Stimulated activated CD4-positive, alpha-beta T cell treated with anti-CD3 and anti-CD28 coated beads, Interleukin-2, amount 100 ng/mL, for 4 hours (primary cell): ENCODE measurements around the gene TPGS1.
"Not testable (repeated sequence)": the region's sequence is repeated elsewhere in the genome, so short reads cannot be mapped to it uniquely, and the experiment has no call there.

ENCODE experiments used
- DNase-seq: peaks from one replicate; pipeline ENCODE4 v3.0.0-alpha.2; 2020; ENCODE audit warnings: low read depth

TPGS1 gene

DNA sequence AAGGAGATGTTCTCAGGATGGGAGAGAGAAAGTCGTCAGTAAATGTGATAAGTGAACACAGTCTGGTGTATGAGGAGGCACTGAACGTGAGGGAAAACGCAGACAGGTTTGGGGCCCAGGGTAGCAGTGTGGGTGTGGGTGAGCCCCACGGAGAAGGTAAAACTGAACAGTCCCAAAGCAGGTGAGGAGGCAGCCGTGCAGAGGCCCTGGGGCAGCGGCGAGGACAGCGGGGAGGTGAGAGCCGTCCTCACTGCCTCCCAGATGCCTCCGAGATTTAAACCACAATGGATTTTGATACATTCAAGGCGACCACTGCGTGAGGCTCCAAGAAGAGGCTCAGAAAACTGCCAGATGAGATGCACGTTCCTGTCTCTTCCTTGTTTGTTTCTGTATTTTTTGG lies 31.9 kb upstream of the TPGS1 start:
- DNase-seq: no peak

DNA sequence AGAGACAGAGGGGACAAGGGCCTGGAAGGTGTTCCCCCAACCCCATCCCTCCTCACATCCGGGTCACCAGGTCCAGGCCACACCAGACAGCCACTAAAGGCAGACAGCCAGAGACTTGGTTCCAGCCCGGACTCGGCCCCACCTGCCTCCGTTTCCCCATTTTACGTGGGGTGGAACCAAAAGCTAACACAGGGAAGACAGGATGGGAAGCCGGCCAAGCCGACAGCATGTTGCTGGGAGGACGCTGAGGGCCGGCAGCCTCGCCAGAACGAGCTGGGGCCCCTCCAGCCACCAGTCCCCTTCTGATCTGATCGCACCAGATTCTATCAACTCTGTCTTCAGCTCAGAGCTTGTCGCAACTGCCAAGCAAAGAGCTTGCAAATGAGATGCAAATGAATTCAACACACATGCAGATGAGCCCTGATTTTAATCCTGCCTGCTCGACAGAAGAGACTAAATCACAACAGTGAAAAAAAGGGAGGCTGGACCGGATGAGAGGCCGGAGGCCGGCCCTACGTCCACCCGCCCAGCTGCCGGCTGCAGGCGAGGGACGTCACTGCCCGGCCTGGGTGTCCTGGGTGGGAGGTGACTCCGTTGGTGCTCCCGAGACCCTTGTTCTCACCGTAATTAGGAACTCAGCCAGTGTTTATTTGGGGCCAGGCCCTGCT lies 28.9 kb upstream of the TPGS1 start:
- DNase-seq: no peak

DNA sequence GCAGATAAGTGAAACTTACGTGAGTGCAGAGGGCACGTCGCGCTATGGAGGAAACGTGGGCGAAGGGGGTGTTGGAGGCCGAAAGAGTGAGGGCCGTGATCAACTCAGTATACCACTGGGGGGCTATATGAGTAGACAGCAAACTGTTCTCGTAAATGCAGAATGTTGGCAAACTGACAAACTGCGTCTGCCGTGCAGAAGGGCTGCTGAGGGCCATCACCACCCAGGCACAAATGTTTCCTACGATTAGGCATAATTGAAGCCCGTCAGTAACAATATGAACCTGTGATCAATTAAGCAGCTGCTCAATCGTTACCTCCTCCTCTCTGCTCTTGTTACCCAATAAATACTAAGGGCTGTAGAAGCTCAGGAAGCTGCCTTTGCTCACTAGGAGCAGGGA lies 28.3 kb upstream of the TPGS1 start:
- no peak for DNase-seq

DNA sequence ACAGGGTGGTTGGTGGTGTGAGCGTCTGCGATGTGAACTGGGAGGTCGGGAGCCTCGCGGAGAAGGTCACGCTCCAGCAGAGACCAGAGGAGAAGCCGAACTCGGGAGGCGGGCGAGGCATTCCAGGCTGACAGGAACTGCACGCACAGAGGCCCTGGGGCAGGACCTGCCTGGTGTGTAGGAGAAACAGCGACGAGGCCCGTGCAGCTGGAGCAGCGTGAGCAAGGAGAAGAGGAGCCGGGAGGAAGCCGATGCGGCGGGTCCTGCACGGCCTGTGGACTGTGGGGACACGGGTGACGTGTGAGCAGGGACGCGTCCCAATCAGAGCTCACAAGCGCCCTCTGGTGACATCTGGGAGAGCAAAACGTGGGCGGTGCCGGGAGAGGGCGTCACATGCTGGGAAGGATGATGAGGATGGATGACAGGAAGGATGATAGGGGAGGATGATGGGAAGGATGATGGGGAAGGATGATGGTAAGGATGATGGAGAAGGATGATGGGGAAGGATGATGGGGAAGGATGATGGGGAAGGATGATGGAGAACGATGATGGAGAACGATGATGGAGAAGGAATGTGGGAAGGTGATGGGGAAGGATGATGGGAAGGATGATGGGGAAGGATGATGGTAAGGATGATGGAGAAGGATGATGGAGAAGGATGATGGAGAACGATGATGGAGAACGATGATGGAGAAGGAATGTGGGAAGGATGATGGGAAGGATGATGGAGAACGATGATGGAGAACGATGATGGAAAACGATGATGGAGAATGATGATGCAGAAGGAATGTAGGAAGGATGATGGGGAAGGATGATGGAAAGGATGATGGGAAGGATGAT lies 27.1 kb upstream of the TPGS1 start:
- DNase-seq: peak; percentile 30

DNA sequence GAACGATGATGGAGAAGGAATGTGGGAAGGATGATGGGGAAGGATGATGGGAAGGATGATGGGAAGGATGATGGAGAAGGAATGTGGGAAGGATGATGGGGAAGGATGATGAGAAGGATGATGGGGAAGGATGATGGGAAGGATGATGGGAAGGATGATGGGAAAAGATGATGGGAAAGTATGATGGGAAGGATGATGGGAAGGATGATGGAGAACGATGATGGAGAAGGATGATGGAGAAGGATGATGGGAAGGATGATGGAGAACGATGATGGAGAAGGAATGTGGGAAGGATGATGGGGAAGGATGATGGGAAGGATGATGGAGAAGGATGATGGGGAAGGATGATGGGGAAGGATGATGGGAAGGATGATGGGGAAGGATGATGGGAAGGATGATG lies 26.2 kb upstream of the TPGS1 start:
- DNase-seq: not testable (repeated sequence)

DNA sequence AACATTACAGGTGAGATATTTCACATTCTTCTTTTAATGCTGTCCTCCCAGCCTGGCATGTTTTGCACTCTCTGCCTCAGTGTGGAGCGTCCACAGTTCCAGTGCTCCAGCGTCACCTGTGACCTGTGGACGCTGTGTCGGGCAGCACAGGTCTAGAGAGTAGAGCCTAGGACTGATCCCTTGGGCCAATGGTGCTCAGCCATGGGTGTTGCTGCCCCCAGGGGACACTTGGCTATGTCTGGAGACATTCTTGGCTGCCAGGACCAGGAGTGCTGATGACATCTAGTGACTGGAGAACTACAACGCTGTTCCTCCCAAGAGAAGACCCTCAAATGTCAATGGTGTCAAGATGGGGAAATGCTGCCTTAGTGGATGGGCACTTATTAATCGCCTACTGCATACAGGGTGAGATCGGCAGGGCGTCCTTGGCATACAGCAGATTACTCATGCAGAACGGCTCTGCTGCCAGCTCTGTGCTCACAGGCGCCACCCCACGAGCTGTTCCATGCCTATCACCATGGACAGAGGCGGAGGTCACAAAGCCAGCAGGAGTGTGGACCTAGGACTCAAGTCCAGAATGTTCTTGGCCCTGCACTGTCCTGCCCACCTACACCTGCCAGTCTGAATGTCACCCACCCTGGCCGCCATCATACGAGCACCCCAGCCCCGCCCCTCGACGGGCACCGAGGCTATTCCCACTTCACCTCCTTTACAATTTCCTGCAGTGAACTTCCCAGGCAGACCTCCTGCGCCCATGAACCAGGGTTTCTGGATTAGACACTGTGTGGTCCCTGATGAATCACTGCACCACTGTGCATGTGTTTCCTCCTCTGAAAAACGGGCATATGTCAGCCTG lies 24.9 kb upstream of the TPGS1 start:
- no peak for DNase-seq

DNA sequence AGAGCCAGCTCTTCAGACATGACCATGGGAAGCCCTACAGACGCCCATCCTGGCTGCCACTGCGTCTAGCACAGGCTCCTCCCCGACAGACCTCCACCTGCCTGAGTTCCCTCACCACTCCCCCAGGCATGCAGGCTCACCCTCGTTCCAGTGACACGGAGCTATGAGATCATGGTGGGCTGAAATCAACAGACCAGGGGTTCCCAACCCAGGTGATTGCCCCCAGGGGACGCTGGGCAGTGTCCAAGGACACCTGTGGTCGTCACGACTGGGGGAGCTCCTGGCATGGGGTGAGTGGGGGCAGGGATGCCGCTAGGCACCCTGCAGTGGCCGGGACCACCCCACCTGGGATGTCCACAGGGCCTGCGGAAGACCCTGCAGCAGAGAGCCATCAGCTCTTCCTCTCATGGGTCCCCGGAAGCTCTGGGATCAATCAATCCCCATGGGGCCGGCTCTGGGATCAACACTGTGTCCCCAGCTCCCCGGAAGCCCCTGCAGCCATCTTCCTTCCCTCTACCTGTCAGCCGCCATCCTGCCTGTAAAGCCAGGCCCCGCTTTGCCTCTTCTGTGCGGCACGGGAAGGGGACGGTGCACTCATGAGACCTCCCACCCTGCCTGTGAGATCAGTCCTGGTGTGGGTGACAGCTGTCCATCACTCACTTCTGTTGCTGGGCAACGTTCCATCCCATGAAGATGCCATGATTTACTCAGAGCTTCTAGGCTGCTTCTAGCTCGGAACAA lies 23.8 kb upstream of the TPGS1 start:
- DNase-seq: no peak

DNA sequence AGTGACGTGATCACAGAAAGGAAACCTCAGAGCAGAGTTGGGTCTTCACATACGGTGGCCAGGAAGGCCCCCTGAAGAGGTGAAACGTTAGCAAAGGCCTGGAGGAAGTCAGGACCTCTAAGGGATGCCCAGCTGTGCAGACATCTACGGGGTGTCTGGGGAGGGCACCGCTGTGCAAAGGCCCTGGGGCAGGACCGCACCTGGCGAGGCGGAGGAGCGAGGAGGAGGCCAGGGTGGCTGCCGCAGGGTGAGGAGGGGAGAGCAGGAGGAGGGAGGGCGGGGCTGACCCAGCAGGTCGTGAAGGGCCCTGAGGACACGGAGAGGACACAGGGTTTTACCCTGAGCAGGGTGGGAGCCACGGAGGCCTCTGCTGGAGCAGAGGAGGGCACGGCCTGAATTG lies 22.8 kb upstream of the TPGS1 start:
- DNase-seq: no peak

DNA sequence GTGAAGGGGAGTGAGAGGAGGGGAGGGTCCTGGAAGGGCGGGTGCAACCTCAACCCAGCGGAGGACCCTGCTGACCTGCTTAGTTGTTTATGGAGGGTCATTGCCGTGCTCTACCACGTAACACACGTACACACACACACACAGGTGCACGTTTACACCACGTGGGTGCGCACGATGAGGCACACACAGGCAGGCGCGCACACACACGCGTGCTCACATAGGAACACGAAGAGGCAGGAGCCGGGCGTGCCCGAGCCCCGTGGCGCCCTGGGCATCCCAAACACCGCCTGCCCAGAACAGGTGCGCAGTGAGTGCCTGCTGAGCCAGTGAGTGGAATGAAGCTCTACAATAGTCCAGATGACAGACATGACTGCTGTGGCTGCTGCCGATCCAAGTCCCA lies 22.2 kb upstream of the TPGS1 start:
- DNase-seq: no peak

DNA sequence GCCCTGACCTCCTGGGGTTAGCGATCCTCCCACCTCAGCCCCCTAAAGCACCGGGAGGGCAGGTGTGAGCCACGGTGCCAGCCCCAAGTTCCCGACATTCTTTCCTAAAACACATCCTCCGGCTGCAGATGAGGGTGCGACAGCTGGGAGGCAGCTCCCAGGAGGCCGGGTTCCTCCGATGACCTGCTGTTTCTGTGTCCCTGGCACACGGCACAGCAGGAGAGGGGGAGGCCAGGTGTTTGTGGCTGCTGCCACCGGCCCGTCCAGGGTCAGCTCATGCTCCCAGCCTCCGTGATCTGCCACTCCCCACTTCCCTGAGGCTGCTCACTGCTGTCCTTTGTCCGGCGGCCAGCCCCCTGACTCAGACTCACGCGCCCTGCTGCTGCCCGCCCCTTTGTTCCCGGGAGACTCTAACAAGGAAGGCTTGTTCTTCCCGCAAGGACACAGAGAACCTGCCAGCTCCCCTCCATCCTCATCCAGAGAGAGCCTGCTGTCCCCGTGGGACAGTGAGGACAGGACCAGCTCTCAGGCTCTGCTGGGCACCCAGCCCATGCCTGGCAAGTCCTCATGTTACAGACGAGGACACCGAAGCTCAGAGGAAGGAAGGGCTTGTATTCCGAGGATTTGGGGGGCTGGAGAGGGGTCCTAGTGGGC lies 21.6 kb upstream of the TPGS1 start:
- DNase-seq: no peak

DNA sequence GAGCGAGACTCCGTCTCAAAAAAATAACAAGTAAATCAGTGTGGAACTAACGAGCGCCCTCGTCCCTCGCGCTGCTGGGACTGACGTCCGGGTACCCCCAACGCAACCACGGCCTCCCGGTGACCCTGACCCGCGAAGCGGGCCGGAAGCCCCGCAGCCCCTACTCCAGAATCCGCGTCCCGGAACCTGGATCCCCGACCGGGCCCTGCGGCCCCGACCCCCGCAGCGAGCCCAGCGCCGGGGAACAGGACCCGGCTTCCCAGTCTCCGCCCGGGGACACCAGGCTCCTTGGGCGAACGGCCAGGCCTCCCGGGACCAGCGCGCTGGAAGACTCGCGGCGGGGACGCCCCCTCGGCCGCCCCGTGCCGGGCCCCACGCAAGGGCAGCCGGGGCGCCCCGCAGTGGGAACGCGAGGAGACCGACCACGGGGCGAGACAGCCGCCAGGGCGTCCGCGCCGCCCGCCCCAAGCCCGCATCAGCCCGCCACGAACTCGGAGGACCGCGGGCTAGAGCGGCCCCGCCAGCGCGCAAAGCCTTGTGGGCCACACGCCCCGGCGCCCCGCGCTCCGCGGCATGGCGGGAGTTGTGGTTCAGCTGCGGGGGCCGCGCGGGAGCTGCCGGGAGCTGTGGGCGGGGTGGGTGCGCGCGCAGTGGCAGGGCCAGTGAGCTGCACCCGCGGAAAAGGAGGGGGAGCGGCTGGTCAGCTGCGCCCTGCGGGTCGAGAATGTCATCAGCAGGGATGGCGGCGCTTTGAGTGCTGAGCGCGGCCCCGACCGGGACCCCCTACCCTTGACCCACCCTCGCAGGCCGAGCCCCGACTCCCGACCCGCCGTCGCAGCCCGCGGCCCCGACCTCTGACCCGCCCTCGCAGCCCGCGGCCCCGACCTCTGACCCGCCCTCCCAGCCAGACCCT lies 18.5 kb upstream of the TPGS1 start:
- peak; percentile 88 for DNase-seq

DNA sequence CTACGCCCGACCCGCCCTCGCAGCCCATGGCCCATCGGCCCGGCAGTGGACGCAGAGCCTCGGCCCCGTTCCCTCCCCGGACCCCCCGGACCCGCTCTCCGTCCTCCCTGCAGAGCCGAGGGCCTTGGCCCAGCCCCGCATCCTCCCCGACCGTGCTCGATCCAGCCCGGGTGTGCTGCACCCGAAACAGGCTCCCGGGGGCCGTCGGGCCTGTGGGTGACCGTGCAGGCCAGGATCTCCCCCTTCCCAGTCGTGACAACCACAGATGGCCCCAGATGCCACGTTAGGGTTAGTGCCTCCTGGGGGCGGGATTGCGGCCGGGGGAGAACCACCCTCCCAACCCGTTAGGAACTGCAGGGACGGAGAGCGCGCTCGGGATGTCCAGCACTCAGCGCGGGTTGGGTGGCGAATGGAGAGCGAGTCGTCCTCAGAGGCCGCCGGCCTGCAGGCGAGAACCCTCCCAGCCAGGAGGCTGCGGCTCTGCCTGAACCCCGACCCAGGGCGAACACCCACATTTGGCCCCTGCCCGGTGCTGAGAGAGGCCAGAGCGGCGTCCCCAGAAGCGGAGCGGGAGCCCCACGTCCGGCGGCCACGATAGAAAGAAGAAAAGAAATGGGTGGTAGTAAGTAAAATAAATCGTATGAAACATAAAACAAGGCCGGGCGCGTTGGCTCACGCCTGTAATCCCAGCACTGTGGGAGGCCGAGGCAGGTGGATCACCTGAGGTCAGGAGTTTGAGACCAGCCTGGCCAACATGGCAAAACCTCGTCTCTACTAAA lies 17.7 kb upstream of the TPGS1 start:
- no peak for DNase-seq

DNA sequence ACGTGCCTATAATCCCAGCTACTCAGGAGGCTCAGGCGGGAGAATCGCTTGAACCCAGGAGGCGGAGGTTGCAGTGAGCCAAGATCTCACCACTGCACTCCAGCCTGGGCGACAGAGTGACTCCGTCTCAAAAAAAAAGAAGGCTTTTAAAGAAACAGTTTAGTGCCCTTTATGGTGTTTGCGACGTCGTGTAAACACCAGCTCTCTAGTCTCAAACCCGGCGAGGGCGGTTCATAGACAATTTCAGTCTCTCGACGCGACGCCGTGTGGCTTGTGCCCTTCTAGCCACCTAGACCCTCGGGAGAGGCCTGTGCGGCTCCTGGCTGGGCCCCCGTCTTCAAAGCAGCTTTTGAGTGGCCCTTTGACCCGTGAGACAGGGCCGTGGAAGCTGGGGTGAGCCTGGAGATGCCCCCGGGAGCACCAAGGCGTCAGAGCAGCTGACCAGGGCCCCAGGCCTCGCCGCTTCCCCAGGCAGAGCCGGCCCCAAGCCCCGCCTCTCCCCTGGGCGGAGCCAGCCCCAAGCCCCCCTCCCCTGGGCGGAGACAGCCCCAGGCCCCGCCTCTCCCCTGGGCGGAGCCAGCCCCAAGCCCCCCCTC lies 16.1 kb upstream of the TPGS1 start:
- no peak for DNase-seq

DNA sequence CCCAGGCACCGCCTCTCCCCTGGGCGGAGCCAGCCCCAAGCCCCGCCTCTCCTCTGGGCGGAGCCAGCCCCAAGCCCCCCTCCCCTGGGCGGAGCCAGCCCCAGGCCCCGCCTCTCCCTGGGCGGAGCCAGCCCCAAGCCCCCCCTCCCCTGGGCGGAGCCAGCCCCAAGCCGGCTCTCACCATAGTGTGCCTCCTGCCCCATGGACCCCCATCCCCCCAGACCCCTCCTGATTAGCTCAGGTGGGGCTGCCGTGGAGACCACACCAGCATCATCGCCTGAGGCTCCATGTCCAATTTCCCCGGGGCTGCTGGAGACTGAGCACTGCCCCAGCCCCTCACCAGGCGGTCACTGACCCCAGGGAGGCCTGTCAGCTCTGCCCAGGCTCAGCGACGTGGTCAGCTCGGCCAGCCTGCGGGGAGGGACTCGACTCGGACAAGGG lies 15.2 kb upstream of the TPGS1 start:
- no peak for DNase-seq

DNA sequence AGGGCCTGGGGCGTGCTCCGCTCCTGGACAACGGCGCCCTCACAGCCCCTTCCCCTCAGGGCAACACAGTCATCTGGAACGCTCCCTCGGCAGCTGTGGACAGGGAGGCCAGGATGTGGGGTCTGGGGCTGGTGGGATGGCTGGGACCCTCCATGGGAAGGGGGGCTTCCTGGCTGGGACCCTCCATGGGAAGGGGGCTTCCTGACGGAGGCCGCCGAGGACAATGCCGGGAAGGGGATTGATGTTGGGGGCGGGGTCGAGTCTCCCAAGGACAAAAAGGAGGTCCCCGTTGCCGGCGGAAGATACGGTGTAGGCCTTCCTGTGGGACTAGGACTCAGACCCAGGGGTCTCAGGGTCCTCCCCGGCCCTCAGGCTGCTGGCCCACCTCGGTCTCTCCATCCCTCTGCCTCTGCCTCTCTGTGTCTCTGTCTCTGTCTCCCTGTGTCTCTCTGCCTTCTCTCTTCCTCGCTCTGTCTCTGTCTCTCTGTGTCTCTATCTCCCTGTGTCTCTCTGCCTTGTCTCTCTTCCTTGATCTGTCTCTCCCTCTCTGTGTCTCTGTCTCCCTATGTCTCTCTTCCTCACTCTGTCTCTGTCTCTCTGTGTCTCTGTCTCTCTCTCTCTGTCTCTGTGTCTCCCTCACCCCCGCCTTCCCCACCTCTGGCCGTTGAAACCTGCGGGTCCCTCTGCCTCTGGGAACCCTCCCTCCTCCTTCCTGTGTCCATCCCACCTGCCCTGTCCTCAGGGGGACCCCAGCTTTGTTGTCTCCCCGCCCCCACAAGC lies 13.7 kb upstream of the TPGS1 start:
- DNase-seq: no peak

DNA sequence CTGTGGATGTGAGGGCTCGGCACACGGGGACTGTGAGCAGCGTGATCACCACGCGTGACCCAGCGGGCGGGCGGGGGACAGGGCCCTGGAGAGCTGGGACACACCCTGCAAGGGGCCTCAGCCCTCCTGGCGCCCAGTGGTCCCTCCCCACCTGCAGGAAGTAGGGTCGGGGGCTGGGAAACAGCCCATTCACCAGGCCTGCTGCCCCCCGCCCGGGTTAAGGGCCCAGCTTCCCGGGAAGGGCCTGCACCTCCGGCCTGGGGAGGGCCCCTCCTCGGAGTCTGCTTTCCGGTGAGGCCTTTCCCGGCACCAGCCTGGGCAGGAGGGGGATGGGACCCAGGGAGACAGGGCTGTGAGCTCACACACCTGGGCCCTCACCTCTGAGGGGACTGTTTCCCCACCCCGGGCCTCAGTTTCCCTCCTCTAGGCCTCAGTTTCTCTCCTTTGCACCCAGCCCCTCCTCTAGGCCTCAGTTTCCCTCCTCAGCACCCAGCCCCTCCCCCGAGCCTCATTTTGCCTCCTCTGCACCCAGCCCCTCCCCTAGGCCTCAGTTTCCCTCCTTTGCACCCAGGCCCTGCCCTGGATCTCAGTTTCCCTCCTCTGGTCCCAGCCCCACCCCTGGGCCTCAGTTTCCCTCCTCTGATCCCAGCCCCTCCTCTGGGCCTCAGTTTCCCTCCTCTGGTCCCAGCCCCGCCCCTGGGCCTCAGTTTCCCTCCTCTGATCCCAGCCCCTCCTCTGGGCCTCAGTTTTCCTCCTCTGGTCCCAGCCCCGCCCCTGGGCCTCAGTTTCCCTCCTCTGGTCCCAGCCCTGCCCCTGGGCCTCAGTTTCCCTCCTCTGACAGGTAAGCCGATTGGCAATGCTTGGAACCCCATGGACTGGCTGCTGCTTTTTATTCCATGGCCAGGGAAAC lies 12.9 kb upstream of the TPGS1 start:
- no peak for DNase-seq

DNA sequence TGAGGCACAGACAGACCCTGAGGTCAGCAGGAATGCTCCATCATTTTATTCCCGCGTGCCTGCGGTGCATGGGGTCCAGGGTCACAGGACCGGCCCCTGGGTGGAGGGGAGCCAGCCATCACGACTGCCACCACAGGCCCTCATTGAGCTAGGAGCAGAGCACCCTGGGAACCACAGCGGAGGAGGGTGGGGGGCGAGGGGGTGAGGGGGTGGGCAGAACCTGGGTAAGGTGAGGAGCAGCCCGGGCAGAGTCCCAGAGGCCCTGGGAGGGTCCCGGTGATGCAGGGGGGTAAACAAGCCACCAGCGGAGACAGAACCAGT lies 12.3 kb upstream of the TPGS1 start:
- DNase-seq: no peak
